SK-N-MC (cell line): Measurements from ENCODE around the gene RASIP1.
"Not testable (repeated sequence)": the region's sequence is repeated elsewhere in the genome, so short reads cannot be mapped to it uniquely, and the experiment has no call there.

Experiments used
- EZH2 ChIP-seq: fragments of 200-600 bp; sonication (generic); IDR thresholded peaks from one replicate; pipeline ENCODE4 v1.6.1; 2017; ENCODE audit warnings: antibody characterized with exemption
- FOXP2 ChIP-seq: optimal IDR thresholded peaks from 2 replicates; pipeline ENCODE3; 2011; ENCODE audit warnings: mild to moderate bottlenecking, moderate library complexity; ENCODE audit not compliant: insufficient read depth; ENCODE audit errors: extremely low read length, control extremely low read depth
- POLR2AphosphoS5 ChIP-seq: IDR thresholded peaks from 2 replicates; pipeline ENCODE4 v1.6.1; 2012; ENCODE audit warnings: mild to moderate bottlenecking, low read depth, low read length, borderline replicate concordance

- not testable (repeated sequence) for TF ChIP-seq POLR2AphosphoS5, EZH2, FOXP2
Measured at GRCh38 chr19:48787331-48787730, 46.9 kb upstream of the RASIP1 start.
